ENCODE data around the gene CIPC.

DNA sequence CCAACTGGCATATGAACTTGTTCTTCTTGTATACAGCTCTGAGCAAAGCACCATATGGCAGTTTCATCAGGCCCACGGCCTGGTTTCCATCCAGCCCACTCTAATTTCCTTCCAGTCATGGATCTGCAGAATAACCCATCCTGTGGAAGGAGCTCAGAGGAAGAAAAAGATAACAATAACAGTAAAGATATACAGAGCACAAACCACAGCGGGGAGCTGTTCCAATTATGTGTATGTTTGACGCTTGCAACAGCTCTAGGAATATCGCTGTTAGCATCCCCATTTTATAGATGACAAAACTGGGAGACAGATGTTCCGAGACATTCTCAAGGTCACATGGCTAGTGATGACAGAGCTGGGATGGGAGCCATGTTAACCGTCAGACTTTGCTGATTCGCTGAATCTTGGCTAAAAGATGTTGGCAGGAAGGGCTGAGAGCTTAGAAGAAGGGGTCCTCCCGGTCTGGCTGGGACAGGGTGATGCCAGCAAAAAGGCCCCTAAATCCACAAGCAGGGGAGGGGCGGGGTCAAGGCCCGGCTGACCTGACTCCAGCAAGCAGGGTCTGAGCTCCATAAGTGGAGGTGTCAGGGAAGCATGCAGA lies 34.4 kb upstream of the CIPC start:
- TF ChIP-seq EZH2 (IDR thresholded peaks at IDR 0.05; ENCODE audit: borderline replicate concordance, insufficient read depth, low read depth, low read length, poor library complexity, severe bottlenecking) = no peak
- TF ChIP-seq, protein P1, sequence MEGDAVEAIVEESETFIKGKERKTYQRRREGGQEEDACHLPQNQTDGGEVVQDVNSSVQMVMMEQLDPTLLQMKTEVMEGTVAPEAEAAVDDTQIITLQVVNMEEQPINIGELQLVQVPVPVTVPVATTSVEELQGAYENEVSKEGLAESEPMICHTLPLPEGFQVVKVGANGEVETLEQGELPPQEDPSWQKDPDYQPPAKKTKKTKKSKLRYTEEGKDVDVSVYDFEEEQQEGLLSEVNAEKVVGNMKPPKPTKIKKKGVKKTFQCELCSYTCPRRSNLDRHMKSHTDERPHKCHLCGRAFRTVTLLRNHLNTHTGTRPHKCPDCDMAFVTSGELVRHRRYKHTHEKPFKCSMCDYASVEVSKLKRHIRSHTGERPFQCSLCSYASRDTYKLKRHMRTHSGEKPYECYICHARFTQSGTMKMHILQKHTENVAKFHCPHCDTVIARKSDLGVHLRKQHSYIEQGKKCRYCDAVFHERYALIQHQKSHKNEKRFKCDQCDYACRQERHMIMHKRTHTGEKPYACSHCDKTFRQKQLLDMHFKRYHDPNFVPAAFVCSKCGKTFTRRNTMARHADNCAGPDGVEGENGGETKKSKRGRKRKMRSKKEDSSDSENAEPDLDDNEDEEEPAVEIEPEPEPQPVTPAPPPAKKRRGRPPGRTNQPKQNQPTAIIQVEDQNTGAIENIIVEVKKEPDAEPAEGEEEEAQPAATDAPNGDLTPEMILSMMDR (IDR thresholded peaks at IDR 0.05) = no peak

Data from B cell (primary cell).